MCF 10A (cell line): ENCODE results near the gene RIBC1. TPM values are rescaled to one million over a fixed set of nuclear protein-coding genes. Genes with fewer than 3 reads are reported as not detected.
A peak's percentile ranks its signal among the peaks of the same experiment; 100 is the strongest.

ENCODE experiments used
- Bru-seq: library from RNA; stranded (reverse); fragments of 400-500 nt; gene quantifications from one replicate; lab custom pipeline; 2021; lab: Mats Ljungman, UMichigan
- BruChase-seq, 2 experiments: library from RNA; stranded (reverse); fragments of 400-500 nt; gene quantifications; one replicate each; lab custom pipeline; 2021; lab: Mats Ljungman, UMichigan
- BruUV-seq: library from RNA; stranded (reverse); fragments of 400-500 nt; replicated peaks from 2 replicates; lab custom pipeline; 2021; lab: Mats Ljungman, UMichigan
- CTCF ChIA-PET: fragments of 300-600 bp; sonication (Branson Sonifier 250); formaldehyde crosslinking; extraction: SDS; loops from one replicate; lab custom pipeline; 2021; ENCODE audit warnings: antibody characterized with exemption, inconsistent platforms; lab: Yijun Ruan, JAX
- POLR2A ChIA-PET: fragments of 300-600, 350-650 bp; sonication (Branson Sonifier 250); formaldehyde crosslinking; extraction: SDS; loops from one replicate; lab custom pipeline; 2020; ENCODE audit warnings: antibody characterized with exemption, inconsistent platforms; lab: Yijun Ruan, JAX
- DNase-seq: peaks from one replicate; pipeline ENCODE4 v3.0.0-alpha.2; 2018; ENCODE audit not compliant: unreplicated experiment
- H3K27ac Mint-ChIP-seq: one replicate; pipeline ENCODE4 v1.8.0; 2022; ENCODE audit warnings: mild to moderate bottlenecking, low read depth, mixed read lengths; ENCODE audit not compliant: unreplicated experiment
- H3K27me3 Mint-ChIP-seq: one replicate; pipeline ENCODE4 v1.8.0; 2022; ENCODE audit warnings: mixed read lengths; ENCODE audit not compliant: insufficient read depth, unreplicated experiment
- H3K36me3 Mint-ChIP-seq: one replicate; pipeline ENCODE4 v1.8.0; 2022; ENCODE audit warnings: mild to moderate bottlenecking, moderate library complexity, mixed read lengths; ENCODE audit not compliant: insufficient read depth, unreplicated experiment
- H3K4me1 Mint-ChIP-seq: one replicate; pipeline ENCODE4 v1.8.0; 2022; ENCODE audit warnings: mixed read lengths; ENCODE audit not compliant: insufficient read depth, unreplicated experiment
- H3K4me3 Mint-ChIP-seq: one replicate; pipeline ENCODE4 v1.8.0; 2022; ENCODE audit warnings: mild to moderate bottlenecking, moderate library complexity, mixed read lengths; ENCODE audit not compliant: unreplicated experiment
- H3K9me3 Mint-ChIP-seq: one replicate; pipeline ENCODE4 v1.8.0; 2022; ENCODE audit warnings: mixed read lengths; ENCODE audit not compliant: unreplicated experiment
- intact Hi-C: fragments of 100-400 bp; cut with micrococcal nuclease; formaldehyde crosslinking; loops from 2 replicates; pipeline ENCODE4 v1.14.1; 2022
- long read RNA-seq: library from polyadenylated mRNA; stranded (forward); transcript quantifications from one replicate; pipeline ENCODE4 v2.0.0, GENCODE V29; 2022
- total RNA-seq: library from RNA; stranded (reverse); gene quantifications from 2 replicates; pipeline ENCODE4 v1.2.3, GENCODE V29; 2022
- TF ChIP-seq, protein P1 (sequence below): fragments of 200-600 bp; IDR thresholded peaks from one replicate; pipeline ENCODE4 v1.8.0; 2022; ENCODE audit warnings: antibody characterized with exemption, mild to moderate bottlenecking; ENCODE audit not compliant: unreplicated experiment

RIBC1 gene
- total RNA-seq = 0.82 and 1.0 TPM in 2 replicates
- Bru-seq, nascent RNA = percentile 31 among the genes with signal in this experiment
- BruChase-seq, experiment 1, labeled RNA remaining after a 6-hour chase = percentile 20 among the genes with signal in this experiment
- percentile 25 among the genes with signal in this experiment for BruChase-seq, experiment 2, labeled RNA remaining after a 2-hour chase
- long read RNA-seq, partial matches to known transcripts = 0 of 2 reads
- long read RNA-seq, other reads (novel, unspliced or antisense) = 2 of 2 reads

- H3K9me3 Mint-ChIP-seq = no peaks in the 10 kb centered on the region
- BruUV-seq = no TSS peak
- intact Hi-C loops = no loop called here
- DNase-seq = no peak
- TF ChIP-seq, protein P1, sequence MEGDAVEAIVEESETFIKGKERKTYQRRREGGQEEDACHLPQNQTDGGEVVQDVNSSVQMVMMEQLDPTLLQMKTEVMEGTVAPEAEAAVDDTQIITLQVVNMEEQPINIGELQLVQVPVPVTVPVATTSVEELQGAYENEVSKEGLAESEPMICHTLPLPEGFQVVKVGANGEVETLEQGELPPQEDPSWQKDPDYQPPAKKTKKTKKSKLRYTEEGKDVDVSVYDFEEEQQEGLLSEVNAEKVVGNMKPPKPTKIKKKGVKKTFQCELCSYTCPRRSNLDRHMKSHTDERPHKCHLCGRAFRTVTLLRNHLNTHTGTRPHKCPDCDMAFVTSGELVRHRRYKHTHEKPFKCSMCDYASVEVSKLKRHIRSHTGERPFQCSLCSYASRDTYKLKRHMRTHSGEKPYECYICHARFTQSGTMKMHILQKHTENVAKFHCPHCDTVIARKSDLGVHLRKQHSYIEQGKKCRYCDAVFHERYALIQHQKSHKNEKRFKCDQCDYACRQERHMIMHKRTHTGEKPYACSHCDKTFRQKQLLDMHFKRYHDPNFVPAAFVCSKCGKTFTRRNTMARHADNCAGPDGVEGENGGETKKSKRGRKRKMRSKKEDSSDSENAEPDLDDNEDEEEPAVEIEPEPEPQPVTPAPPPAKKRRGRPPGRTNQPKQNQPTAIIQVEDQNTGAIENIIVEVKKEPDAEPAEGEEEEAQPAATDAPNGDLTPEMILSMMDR = no peak
- H3K36me3 Mint-ChIP-seq = no peaks in the 10 kb centered on the region
- peak within 1 kb of the TSS; percentile 94 for H3K27ac Mint-ChIP-seq
- peaks cover 18% of the 10 kb centered on the region for H3K4me1 Mint-ChIP-seq
- peak within 1 kb of the TSS; percentile 76 for H3K4me3 Mint-ChIP-seq
- CTCF ChIA-PET = interaction anchor here (0.5 to 2.1 kb wide), 8 partner anchors 10 to 147 kb away, joined by 3 to 8 read pairs (median 3); no protein-coding TSS in a partner anchor
- POLR2A ChIA-PET = interaction anchor here (0.7 to 2.1 kb wide), 12 partner anchors 11 to 510 kb away, joined by 3 to 15 read pairs (median 4); partner anchors contain the start of genes HSD17B10 and IQSEC2
- H3K27me3 Mint-ChIP-seq = peaks cover 3% of the 10 kb centered on the region
Observed at GRCh38 chrX:53422861-53423306, at the start of gene RIBC1. RIBC1 (plus strand) TSS chrX:53422873; CDS start chrX:53426277, 3,404 bp downstream.

DNA sequence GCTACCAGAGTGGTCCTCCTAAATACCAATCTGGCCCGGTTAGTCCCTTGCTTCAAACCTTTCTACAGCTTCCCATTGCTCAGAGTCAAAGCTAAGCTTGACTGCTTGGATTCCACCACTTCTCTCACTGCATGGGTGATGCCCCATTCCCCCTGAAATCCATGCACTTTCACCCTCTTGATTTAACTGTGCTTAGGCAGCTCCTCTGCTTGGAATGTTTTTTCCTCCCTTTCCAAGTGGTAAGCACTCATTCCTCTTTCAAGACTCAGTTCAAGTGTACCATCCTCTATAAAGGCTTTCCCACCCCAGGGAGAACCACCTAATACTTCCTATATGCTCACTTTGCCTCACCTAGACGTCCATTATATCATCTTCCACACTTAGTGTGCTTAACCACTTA is 49.4 kb upstream of the RIBC1 start:
- Mint-ChIP-seq H3K4me1 (no peaks in the 10 kb centered on the region), H3K27me3 (peaks cover 29% of the 10 kb centered on the region), H3K4me3 (no peak overlapping the region), H3K9me3 (no peaks in the 10 kb centered on the region), H3K36me3 (peaks cover 10% of the 10 kb centered on the region), H3K27ac (no peak overlapping the region)
- BruUV-seq = no TSS peak
- no peak for DNase-seq
- POLR2A ChIA-PET = no interaction called here
- CTCF ChIA-PET = interaction anchor here (2.2 kb wide), 1 partner anchor 55 kb away, joined by 6 read pairs; no protein-coding TSS in a partner anchor
- TF ChIP-seq, protein P1 = no peak
- intact Hi-C loops = no loop called here

DNA sequence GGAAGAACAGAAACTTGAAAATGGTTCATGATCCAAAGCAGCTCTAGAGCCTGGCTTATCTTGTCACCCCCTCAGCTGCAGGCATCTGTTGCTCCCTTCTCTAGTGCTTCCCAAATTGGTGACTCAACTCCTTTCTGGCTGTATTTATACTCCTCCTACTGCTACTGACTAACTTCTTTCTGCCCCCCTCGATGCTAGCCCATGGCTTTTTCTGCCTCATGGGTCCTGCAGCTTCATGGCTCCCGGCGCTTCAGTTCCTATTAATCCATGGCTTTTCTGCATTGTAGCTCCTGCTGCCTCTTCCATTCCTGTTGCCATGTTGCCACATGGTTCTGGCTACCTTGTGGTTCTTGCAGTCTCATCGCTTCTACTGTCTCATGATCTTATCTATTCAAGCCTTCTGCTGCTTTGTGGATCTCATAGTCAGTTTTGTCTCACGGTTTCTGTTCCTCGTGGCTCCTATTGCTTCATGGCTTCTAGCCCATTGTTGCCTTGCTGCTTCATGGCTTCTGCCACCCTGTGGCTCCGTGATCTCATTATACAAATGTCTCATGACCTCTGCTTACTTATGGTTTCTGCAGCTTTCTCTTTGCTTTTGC is 48.4 kb upstream of the RIBC1 start:
- Mint-ChIP-seq H3K4me1 (no peaks in the 10 kb centered on the region), H3K27me3 (peaks cover 21% of the 10 kb centered on the region), H3K36me3 (peaks cover 14% of the 10 kb centered on the region), H3K27ac (no peak overlapping the region), H3K9me3 (no peaks in the 10 kb centered on the region), H3K4me3 (no peak overlapping the region)
- no TSS peak for BruUV-seq
- intact Hi-C loops = no loop called here
- no peak for DNase-seq
- TF ChIP-seq, protein P1 = no peak
- CTCF ChIA-PET = interaction anchor here (0.6 to 2.2 kb wide), 6 partner anchors 10 to 125 kb away, joined by 3 to 6 read pairs (median 3); no protein-coding TSS in a partner anchor
- POLR2A ChIA-PET = no interaction called here

GRCh38 chrX:53374923-53375322 is 47.8 kb upstream of the RIBC1 start:
- Mint-ChIP-seq H3K36me3 (peaks cover 20% of the 10 kb centered on the region), H3K27me3 (peaks cover 19% of the 10 kb centered on the region), H3K4me1 (no peaks in the 10 kb centered on the region), H3K27ac (no peak overlapping the region), H3K9me3 (no peaks in the 10 kb centered on the region), H3K4me3 (no peak overlapping the region)
- TF ChIP-seq, protein P1 = peak; percentile 9
- DNase-seq = no peak
- ChIA-PET CTCF (interaction anchor here (0.5 to 2.2 kb wide), 5 partner anchors 10 to 267 kb away, joined by 3 to 6 read pairs (median 3); no protein-coding TSS in a partner anchor), POLR2A (no interaction called here)
- intact Hi-C loops = no loop called here
- BruUV-seq = no TSS peak
